Breast epithelium (tissue), 3 donors: ENCODE results near the gene HAO1.

Experiments
- POLR2A ChIP-seq: fragments of 450-650 bp; IDR thresholded peaks from one replicate; pipeline ENCODE4 v1.6.1; 2016; ENCODE audit warnings: antibody characterized with exemption, mild to moderate bottlenecking, moderate library complexity
- TF ChIP-seq, protein P1 (sequence below), 3 donors: fragments of 450-650 bp; IDR thresholded peaks; one replicate each; pipeline ENCODE4 v1.5.1; 2016 to 2017; ENCODE audit warnings: antibody characterized with exemption in 3 of 3, mild to moderate bottlenecking in 3 of 3, moderate library complexity in 3 of 3

GRCh38 chr20:7938058-7938457 lies 2.2 kb downstream of the HAO1 start:
- TF ChIP-seq, protein P1, sequence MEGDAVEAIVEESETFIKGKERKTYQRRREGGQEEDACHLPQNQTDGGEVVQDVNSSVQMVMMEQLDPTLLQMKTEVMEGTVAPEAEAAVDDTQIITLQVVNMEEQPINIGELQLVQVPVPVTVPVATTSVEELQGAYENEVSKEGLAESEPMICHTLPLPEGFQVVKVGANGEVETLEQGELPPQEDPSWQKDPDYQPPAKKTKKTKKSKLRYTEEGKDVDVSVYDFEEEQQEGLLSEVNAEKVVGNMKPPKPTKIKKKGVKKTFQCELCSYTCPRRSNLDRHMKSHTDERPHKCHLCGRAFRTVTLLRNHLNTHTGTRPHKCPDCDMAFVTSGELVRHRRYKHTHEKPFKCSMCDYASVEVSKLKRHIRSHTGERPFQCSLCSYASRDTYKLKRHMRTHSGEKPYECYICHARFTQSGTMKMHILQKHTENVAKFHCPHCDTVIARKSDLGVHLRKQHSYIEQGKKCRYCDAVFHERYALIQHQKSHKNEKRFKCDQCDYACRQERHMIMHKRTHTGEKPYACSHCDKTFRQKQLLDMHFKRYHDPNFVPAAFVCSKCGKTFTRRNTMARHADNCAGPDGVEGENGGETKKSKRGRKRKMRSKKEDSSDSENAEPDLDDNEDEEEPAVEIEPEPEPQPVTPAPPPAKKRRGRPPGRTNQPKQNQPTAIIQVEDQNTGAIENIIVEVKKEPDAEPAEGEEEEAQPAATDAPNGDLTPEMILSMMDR (IDR thresholded peaks at IDR 0.05), result no peak
- TF ChIP-seq POLR2A, result no peak
